T-cell (primary cell): ENCODE measurements around the gene SLC7A5. TPM values are rescaled to one million over a fixed set of nuclear protein-coding genes. Genes with fewer than 3 reads are reported as not detected.
"Not testable (repeated sequence)": the region's sequence is repeated elsewhere in the genome, so short reads cannot be mapped to it uniquely, and the experiment has no call there.

Experiments
- ATAC-seq, 4 experiments: fragments of 200-7000 bp in 3 of 4; fragments of 150-1000 bp in 1 of 4; cut with Tn5 transposase; replicated peaks in 1 of 4; 1 replicate in 3 of 4; 2 replicates in 1 of 4; pipeline ENCODE4 v1.10.0; 2021; ENCODE audit warnings: moderate library complexity in 3 of 4, mild to moderate bottlenecking in 2 of 4, moderate number of reproducible peaks in 1 of 4
- CTCF ChIA-PET, 2 donors: fragments of 300-600 bp; sonication (Branson Sonifier 250); formaldehyde crosslinking; loops; one replicate each; lab custom pipeline; 2022; ENCODE audit warnings: antibody characterized with exemption in 2 of 2; lab: Charles Lee
- POLR2A ChIA-PET, 2 donors: fragments of 300-600 bp; sonication (Branson Sonifier 250); formaldehyde crosslinking; loops; one replicate each; lab custom pipeline; 2022; ENCODE audit warnings: antibody characterized with exemption in 2 of 2; lab: Charles Lee
- DNase-seq, 35 experiments: peaks; one replicate each; pipeline versions ENCODE4 v3.0.0 to v3.0.0-alpha.2; 2013 to 2023
- H3K27ac ChIP-seq: one replicate; pipeline ENCODE4 v1.5.1; 2013; ENCODE audit warnings: low read length
- H3K27me3 ChIP-seq, 2 experiments: replicated peaks in 1 of 2; 1 replicate in 1 of 2; 2 replicates in 1 of 2; pipeline versions ENCODE4 v1.6.1 to v1.7.0; 2013; ENCODE audit warnings: low read length in 1 of 2, mixed read lengths in 1 of 2; ENCODE audit not compliant: control insufficient read depth in 2 of 2, insufficient read depth in 2 of 2; ENCODE audit errors: extremely low read depth in 1 of 2
- H3K36me3 ChIP-seq, 2 donors: 1 replicate in 1 of 2; 2 replicates in 1 of 2; pipeline versions ENCODE4 v1.6.1 to v1.7.0; 2013; ENCODE audit warnings: low read length in 1 of 2; ENCODE audit not compliant: control insufficient read depth in 2 of 2, insufficient read depth in 1 of 2; ENCODE audit errors: extremely low read depth in 1 of 2
- H3K4me1 ChIP-seq, 2 experiments: 1 replicate in 1 of 2; 2 replicates in 1 of 2; pipeline versions ENCODE4 v1.6.1 to v1.7.0; 2013; ENCODE audit warnings: low read length in 2 of 2, mixed read lengths in 1 of 2; ENCODE audit not compliant: insufficient read depth in 2 of 2, control insufficient read depth in 1 of 2; ENCODE audit errors: extremely low read depth in 1 of 2
- H3K4me3 ChIP-seq, 2 donors: 1 replicate in 1 of 2; 2 replicates in 1 of 2; pipeline versions ENCODE4 v1.5.1 to v1.7.0; 2013; ENCODE audit warnings: mild to moderate bottlenecking in 2 of 2, low read length in 1 of 2, moderate library complexity in 1 of 2; ENCODE audit not compliant: control insufficient read depth in 1 of 2; ENCODE audit errors: extremely low read depth in 1 of 2
- H3K9me3 ChIP-seq: 2 replicates; pipeline ENCODE4 v1.7.0; 2013
- H3K27ac Mint-ChIP-seq, 2 donors: one replicate each; pipeline ENCODE4 v1.8.0; 2020 to 2021; ENCODE audit warnings: mild to moderate bottlenecking in 2 of 2, mixed read lengths in 2 of 2
- H3K27me3 Mint-ChIP-seq, 2 donors: one replicate each; pipeline ENCODE4 v1.8.0; 2021 to 2022; ENCODE audit warnings: mixed read lengths in 2 of 2
- H3K36me3 Mint-ChIP-seq: one replicate; pipeline ENCODE4 v1.8.0; 2021; ENCODE audit warnings: mixed read lengths
- H3K4me1 Mint-ChIP-seq, 3 donors: one replicate each; pipeline ENCODE4 v1.8.0; 2020 to 2022; ENCODE audit warnings: mixed read lengths in 3 of 3, mild to moderate bottlenecking in 1 of 3
- H3K4me3 Mint-ChIP-seq, 3 donors: one replicate each; pipeline ENCODE4 v1.8.0; 2020 to 2022; ENCODE audit warnings: mild to moderate bottlenecking in 3 of 3, mixed read lengths in 3 of 3, moderate library complexity in 3 of 3
- H3K9me3 Mint-ChIP-seq, 3 donors: one replicate each; pipeline ENCODE4 v1.8.0; 2020 to 2022; ENCODE audit warnings: mixed read lengths in 3 of 3
- WGBS: methylation state at CpG from one replicate; pipeline ENCODE4 v1.1.5; 2013; ENCODE audit warnings: missing lambda C conversion rate; ENCODE audit not compliant: insufficient coverage; 5-methylcytosine and 5-hydroxymethylcytosine counted together
- total RNA-seq, 35 experiments: library from RNA in 6 of 35; stranded (reverse) in 6 of 35; fragments of 120-200 nt in 1 of 35; gene quantifications; one replicate each; pipeline versions ENCODE4 v1.2.1 to v1.2.4 and lab custom pipeline; 2013 to 2026

The SLC7A5 gene
- total RNA-seq, 5 donors from 2014 or later (not counting 1 experiment from before 2014, with no cell fraction given) = 37.9 to 81.6 (median 40.0) TPM

DNA sequence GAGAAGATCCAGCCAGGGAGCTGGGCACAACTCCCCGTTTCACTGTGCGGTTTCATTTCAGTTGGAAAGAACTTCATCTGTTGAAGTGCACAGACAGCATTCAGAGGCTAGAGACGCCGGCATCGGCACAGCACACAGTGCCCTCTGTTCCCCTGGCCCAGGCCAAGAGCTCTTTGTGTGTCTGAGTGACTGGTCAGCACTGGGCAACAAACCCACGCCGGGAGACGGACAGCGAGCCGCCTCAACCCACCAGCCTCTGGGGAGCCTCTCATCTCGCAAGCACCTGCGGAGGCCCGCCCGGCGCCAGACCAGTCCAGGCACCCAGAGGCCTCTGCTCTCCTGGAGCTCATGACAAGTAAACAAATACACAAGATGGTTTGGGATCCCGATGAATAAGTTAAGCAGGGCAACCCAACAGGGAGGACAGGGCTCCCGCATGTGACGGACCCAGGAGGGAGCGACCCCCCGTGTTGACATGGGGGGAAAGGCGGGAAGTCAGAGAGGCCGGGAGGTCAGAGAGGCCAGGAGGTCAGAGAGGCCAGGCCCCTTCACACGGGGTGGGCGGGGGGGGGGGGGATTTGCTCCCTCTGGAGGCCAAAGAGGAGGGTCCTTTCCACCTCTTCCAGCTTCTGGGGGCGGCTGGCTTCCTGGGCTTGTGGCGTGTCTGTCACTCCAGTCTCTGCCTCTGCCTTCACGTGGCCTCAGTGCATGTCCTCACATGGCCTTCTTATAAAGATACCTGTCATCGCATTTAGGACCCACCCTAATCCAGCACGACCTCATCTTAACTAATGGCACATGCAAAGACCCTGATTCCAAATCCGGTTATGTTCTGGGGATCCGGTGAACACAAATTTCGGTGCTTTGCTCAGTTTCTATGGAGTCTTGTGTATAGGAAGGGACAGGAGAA lies 77.8 kb downstream of the SLC7A5 start:
- ChIA-PET POLR2A (no interaction called here), CTCF (interaction anchor here in 1 of 2 donors (1.6 kb wide), 1 partner anchor 13 kb away, joined by 4 read pairs; no protein-coding TSS in a partner anchor)
- no peaks in the 10 kb centered on the region for H3K36me3 Mint-ChIP-seq

DNA sequence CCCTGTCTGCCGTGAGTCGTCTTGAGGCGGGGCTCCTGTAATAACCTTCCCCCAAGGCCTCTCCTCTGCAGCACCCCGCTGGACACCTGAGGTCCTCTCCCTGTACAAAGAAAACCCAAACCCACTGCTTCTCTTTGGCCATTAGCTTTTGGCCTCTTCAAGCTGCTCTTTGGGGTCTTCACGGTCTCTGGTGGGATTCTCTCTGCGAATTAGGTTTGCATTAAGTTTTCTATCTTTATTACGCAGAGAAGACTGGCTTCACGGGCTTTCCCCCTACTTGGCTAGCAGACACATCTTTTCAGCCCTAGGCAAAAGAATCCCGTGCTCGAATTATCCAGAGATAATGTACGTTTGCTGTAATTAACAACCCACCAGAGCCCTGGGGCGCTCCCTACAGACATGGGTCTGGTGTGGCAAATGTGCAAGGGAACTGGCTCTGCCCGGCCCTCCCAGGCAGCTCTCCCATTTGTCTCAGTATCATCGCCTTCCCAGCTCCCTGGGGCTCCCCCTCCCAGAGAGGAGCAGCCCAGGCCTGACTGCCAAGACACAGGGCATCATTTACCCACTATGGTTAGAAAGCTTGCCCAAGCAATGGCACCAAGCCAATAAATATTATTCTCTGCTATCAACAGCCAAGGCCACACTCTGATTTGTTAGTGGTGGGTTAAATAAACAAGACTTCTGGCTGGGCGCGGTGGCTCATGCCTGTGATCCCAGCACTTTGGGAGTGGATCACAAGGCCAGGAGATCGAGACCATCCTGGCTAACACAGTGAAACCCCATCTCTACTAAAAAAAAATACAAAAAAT lies 78.8 kb downstream of the SLC7A5 start:
- Mint-ChIP-seq H3K36me3 (no peaks in the 10 kb centered on the region), H3K4me3 (no peak overlapping the region), H3K27me3 (no peaks in the 10 kb centered on the region), H3K4me1 (no peaks in the 10 kb centered on the region), H3K9me3 (no peaks in the 10 kb centered on the region), H3K27ac (no peak overlapping the region)
- ChIA-PET CTCF (no interaction called here), POLR2A (no interaction called here)
- no peaks in the 10 kb centered on the region for H3K27me3 ChIP-seq
- DNase-seq = no peak
- 91% methylated on average over 9 of the region's 17 CpGs for WGBS
- no peaks in the 10 kb centered on the region for H3K9me3 ChIP-seq
- ATAC-seq = no peak
- no peak overlapping the region for H3K4me3 ChIP-seq
- no peaks in the 10 kb centered on the region for H3K36me3 ChIP-seq
- H3K27ac ChIP-seq = no peak overlapping the region
- H3K4me1 ChIP-seq = no peaks in the 10 kb centered on the region

More for the DNA sequence above, 77.8 kb downstream of the SLC7A5 start:
- no peaks in the 10 kb centered on the region for H3K4me1 Mint-ChIP-seq
- H3K9me3 ChIP-seq = no peaks in the 10 kb centered on the region
- H3K9me3 Mint-ChIP-seq = no peaks in the 10 kb centered on the region
- DNase-seq (no peak), ATAC-seq (no peak)
- H3K27me3 ChIP-seq = no peaks in the 10 kb centered on the region
- 90% methylated on average over 15 of the region's 32 CpGs for WGBS
- H3K4me3 ChIP-seq = no peak overlapping the region
- no peak overlapping the region for H3K27ac ChIP-seq
- no peaks in the 10 kb centered on the region for H3K36me3 ChIP-seq
- no peaks in the 10 kb centered on the region for H3K4me1 ChIP-seq
- H3K27ac Mint-ChIP-seq = no peak overlapping the region
- no peak overlapping the region for H3K4me3 Mint-ChIP-seq
- no peaks in the 10 kb centered on the region for H3K27me3 Mint-ChIP-seq

DNA sequence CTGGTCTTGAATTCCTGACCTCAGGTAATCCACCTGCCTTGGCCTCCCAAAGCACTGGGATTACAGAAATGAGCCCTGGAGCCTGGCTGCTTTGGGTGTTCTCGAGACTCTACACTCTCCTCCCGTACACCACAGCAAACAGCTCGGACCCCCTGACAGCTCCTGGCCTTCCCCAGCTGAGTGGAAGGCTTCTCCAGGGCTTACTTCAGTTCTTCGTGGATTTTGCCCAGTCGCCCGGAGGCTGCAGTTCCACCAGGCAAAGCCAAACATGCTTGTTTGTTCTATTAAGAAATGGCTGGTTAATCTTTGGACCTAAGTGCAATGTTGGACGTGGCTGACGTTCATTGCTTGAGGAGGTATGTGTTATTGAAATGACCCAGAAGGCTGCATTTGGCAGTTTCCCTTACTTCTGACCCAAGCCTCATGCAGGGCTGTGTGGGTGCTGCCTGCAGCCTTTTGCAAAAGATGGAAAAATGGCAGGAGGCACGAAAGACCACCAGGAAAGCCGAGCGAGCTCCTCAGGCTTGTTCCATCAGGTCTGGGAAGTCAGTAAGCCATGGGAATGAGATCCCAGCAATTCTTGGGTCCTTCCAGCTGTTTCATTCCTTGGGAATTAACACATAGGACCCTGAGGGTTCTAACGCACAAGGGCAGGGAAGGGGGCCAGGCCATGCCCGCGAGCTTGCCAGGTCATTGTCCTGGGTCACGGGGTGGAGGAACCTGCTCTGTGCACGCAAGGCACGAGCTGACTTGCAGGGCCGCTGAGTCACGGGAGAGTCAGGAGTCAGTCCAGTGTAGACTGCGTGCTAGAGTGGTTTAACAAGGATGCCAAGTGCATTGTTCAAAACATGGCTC lies 79.6 kb downstream of the SLC7A5 start:
- no peak overlapping the region for H3K27ac ChIP-seq
- no peaks in the 10 kb centered on the region for H3K9me3 ChIP-seq
- Mint-ChIP-seq H3K27ac (no peak overlapping the region), H3K4me1 (no peaks in the 10 kb centered on the region), H3K27me3 (no peaks in the 10 kb centered on the region), H3K36me3 (no peaks in the 10 kb centered on the region), H3K4me3 (no peak overlapping the region), H3K9me3 (no peaks in the 10 kb centered on the region)
- peaks cover 0 to 2% of the 10 kb centered on the region in 2 experiments for H3K27me3 ChIP-seq
- POLR2A ChIA-PET = no interaction called here
- DNase-seq (no peak), ATAC-seq (no peak)
- CTCF ChIA-PET = no interaction called here
- no peaks in the 10 kb centered on the region for H3K36me3 ChIP-seq
- H3K4me1 ChIP-seq = no peaks in the 10 kb centered on the region
- 91% methylated on average over 15 of the region's 20 CpGs for WGBS
- H3K4me3 ChIP-seq = no peak overlapping the region

DNA sequence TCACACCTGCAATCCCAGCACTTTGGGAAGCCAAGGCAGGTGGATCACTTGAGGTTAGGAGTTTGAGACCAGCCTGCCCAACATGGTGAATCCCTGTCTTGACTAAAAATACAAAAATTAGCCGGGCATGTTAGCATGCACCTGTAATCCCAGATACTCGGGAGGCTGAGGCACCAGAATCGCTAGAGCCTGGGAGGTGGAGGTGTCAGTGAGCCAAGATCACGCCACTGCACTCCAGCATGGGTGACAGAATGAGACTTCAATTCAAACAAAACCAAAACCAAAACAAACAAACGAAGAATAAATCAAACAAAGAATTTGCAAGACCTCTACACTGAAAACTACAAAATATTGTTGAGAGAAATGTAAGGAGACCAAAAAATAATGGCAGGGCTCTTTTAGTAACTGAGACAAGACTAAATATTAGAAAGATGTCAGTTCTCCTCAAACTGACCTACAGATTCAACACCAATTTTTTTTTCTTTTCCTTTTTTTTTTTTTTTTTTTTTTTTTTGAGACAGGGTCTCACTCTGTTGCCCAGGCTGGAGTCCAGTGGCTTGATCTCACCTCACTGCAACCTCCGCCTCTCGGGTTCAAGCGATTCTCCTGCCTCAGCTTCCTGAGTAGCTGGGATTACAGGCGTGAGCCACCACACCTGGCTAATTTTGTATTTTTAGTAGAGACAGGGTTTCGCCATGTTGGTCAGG lies 80.4 kb downstream of the SLC7A5 start:
- H3K36me3 ChIP-seq, ATAC-seq, H3K9me3 Mint-ChIP-seq, DNase-seq, H3K4me1 Mint-ChIP-seq, H3K27me3 ChIP-seq, H3K4me3 Mint-ChIP-seq, H3K27ac Mint-ChIP-seq, H3K36me3 Mint-ChIP-seq, H3K27me3 Mint-ChIP-seq, POLR2A ChIA-PET, H3K4me1 ChIP-seq, H3K9me3 ChIP-seq, H3K27ac ChIP-seq, H3K4me3 ChIP-seq: not testable (repeated sequence)
- CTCF ChIA-PET = interaction anchor here in 1 of 2 donors (0.5 kb wide), 1 partner anchor 240 kb away, joined by 3 read pairs; no protein-coding TSS in a partner anchor
- 85% methylated on average over 3 of the region's 10 CpGs for WGBS

DNA sequence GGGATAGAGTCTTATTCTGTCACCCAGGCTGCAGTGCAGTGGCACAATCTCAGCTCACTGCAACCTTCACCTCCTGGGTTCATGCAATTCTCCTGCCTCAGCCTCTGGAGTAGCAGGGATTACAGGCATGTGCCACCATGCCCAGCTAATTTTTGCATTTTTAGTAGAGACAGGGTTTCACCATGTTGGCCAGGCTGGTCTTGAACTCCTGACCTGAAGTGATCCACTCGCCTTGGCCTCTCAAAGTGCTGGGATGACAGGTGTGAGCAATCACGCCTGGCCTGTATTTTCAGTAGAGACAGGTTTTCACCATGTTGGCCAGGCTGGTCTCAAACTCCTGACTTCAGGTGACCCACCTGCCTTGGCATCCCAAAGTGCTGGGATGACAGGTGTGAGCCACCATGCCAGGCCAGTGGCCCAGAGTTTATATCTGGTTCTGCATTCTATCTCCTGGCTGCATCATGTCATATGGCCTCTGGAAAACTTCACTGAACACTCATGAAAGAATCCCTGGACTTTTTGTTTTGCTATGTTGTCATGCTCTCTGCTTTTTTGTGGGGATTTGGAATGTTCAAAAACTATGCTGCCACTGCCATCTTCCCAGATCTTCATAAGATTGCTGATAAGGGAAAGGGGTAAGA lies 81.7 kb downstream of the SLC7A5 start:
- CTCF ChIA-PET, POLR2A ChIA-PET, H3K4me3 ChIP-seq, H3K27ac Mint-ChIP-seq, H3K9me3 ChIP-seq, H3K36me3 ChIP-seq, H3K4me1 Mint-ChIP-seq, H3K9me3 Mint-ChIP-seq, H3K27ac ChIP-seq, H3K36me3 Mint-ChIP-seq, DNase-seq, H3K4me1 ChIP-seq, ATAC-seq, H3K27me3 ChIP-seq, H3K4me3 Mint-ChIP-seq, H3K27me3 Mint-ChIP-seq: not testable (repeated sequence)
- 83% methylated on average over 2 of the region's 2 CpGs for WGBS
